NB4 (cell line): ENCODE measurements around the gene MEGF9.

Source experiments
- CTCF ChIP-seq: IDR thresholded peaks from one replicate; pipeline ENCODE4 v1.5.1; 2012; ENCODE audit warnings: low read depth, low read length
- MYC ChIP-seq: IDR thresholded peaks from 2 replicates; pipeline ENCODE4 v1.6.1; 2011; ENCODE audit warnings: low read depth, low read length
- POLR2A ChIP-seq: IDR thresholded peaks from 2 replicates; pipeline ENCODE4 v1.6.1; 2011; ENCODE audit warnings: mild to moderate bottlenecking; ENCODE audit not compliant: insufficient read length; ENCODE audit errors: extremely low read depth
- TF ChIP-seq, protein P1 (sequence below): IDR thresholded peaks from 2 replicates; pipeline ENCODE4 v1.6.1; 2011; ENCODE audit warnings: low read depth, low read length

DNA sequence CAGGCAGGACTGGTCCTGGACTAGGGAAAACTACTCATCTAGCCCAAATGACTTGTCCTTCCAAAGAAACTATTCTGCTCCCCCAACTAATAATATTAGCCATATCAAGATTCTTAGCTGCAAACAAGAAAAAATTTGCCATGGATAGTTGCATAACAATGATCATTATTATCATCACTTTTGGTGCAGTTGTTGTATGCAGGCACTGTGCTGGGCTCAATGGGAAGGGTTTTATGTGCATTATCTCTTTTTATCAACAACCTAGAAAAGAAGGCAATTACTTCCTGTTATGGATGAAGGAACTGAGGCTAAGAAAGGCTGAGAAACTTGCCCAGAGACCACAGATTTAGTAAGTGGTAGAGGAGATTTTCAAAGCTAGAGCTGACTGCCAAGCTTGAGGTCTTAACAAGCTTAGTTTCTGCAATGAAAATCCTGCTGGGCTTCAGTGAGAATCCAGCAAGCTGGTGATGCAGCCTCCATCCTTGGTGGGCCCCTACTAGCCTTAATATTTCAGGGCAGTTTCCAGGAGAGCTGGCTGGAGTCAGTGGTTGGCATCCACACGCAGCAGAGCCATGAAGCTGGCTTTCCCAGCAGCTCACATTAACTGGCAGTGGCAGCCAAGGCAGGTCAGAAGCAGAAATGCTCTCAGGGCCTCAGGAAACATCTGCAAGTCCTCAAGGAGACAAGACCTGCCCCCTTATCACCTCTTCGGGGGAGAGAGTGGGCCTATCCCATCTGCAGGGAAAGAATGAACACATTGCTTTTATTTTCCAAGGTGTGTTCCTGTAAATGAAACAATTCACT is 20.5 kb upstream of the MEGF9 start:
- TF ChIP-seq CTCF (no peak), POLR2A (no peak), MYC (no peak)
- TF ChIP-seq, protein P1, sequence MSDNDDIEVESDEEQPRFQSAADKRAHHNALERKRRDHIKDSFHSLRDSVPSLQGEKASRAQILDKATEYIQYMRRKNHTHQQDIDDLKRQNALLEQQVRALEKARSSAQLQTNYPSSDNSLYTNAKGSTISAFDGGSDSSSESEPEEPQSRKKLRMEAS = no peak
